HEK293T (cell line): ENCODE results near the gene PPP1R12B.

Source experiments
- ARNT ChIP-seq: fragments of 450-650 bp; IDR thresholded peaks from 2 replicates; pipeline ENCODE4 v1.6.1; 2017; ENCODE audit warnings: mild to moderate bottlenecking
- ELF4 ChIP-seq: fragments of 450-650 bp; IDR thresholded peaks from 2 replicates; pipeline ENCODE4 v1.6.1; 2017; ENCODE audit warnings: antibody characterized with exemption
- FOXM1 ChIP-seq: fragments of 450-650 bp; IDR thresholded peaks from 2 replicates; pipeline ENCODE4 v1.6.1; 2017; ENCODE audit warnings: mild to moderate bottlenecking, borderline replicate concordance
- HDGF ChIP-seq: fragments of 450-650 bp; IDR thresholded peaks from 2 replicates; pipeline ENCODE4 v1.6.1; 2017; ENCODE audit warnings: antibody characterized with exemption, borderline replicate concordance
- SUZ12 ChIP-seq: fragments of 450-650 bp; IDR thresholded peaks from 2 replicates; pipeline ENCODE4 v1.6.1; 2016; ENCODE audit warnings: mild to moderate bottlenecking

DNA sequence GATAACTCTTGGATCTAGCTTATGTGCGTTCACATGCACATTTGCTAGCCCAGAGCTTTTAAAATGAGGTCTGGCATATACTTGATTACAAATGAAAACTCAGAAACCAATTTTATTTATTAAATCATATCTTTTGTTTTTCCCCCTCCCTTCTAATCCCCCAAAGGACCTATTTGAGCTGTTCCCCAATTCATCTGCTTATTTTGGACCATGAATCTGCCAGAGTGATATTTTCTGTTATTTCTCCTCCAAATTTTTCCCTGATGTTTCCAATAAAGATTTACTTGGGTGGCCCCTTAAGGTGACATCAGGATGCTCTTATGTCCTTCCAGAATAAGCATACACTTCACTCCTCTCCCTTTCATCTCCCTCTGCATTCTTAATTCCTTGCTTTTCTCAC is 238.4 kb downstream of the PPP1R12B start:
- no peak for TF ChIP-seq ELF4
- TF ChIP-seq FOXM1 = no peak
- TF ChIP-seq SUZ12 = no peak
- no peak for TF ChIP-seq ARNT
- no peak for TF ChIP-seq HDGF
